Peyer's patch (tissue), 4 donors: ENCODE results near the gene UBE2M.

Source experiments
- CTCF ChIP-seq, 6 experiments: fragments of 450-650 bp in 4 of 6; fragments of 200-600 bp in 2 of 6; sonication (generic) in 1 of 6; IDR thresholded peaks; one replicate each; pipeline ENCODE4 v1.5.1; 2017 to 2019; ENCODE audit warnings: antibody characterized with exemption in 6 of 6, mild to moderate bottlenecking in 3 of 6, moderate library complexity in 1 of 6
- POLR2A ChIP-seq, 2 donors: fragments of 450-650 bp; IDR thresholded peaks; one replicate each; pipeline ENCODE4 v1.5.1; 2017; ENCODE audit warnings: antibody characterized with exemption in 2 of 2, mild to moderate bottlenecking in 2 of 2, moderate library complexity in 2 of 2

GRCh38 chr19:58551577-58552471 is 6.6 kb downstream of the UBE2M start:
- TF ChIP-seq CTCF (IDR thresholded peaks at IDR 0.05) (no peak), POLR2A (IDR thresholded peaks at IDR 0.05) (no peak)
